GM23248 (cell line): ENCODE results near the gene TOP1. TPM values are rescaled to one million over a fixed set of nuclear protein-coding genes. Genes with fewer than 3 reads are reported as not detected.

Experiments used
- DNase-seq: peaks from one replicate; pipeline ENCODE4 v3.0.0-alpha.2; 2015
- H2AFZ ChIP-seq: fragments of 200-600 bp; sonication (generic); 2 replicates; pipeline ENCODE4 v1.6.1; 2016; ENCODE audit warnings: antibody characterized with exemption
- H3F3A ChIP-seq: fragments of 200-600 bp; sonication (generic); 2 replicates; pipeline ENCODE4 v1.6.1; 2016; ENCODE audit warnings: mild to moderate bottlenecking, antibody characterized with exemption, mixed run types; ENCODE audit not compliant: insufficient read depth
- H3K27ac ChIP-seq: fragments of 200-600 bp; sonication (generic); 2 replicates; pipeline ENCODE4 v1.5.1; 2016; ENCODE audit warnings: mild to moderate bottlenecking
- H3K27me3 ChIP-seq: fragments of 200-600 bp; sonication (generic); replicated peaks from 2 replicates; pipeline ENCODE4 v1.6.1; 2016; ENCODE audit warnings: mild to moderate bottlenecking; ENCODE audit not compliant: insufficient read depth
- H3K36me3 ChIP-seq: fragments of 200-600 bp; sonication (generic); 2 replicates; pipeline ENCODE4 v1.6.1; 2016; ENCODE audit warnings: low read depth, mild to moderate bottlenecking
- H3K4me1 ChIP-seq: fragments of 200-600 bp; sonication (generic); 2 replicates; pipeline ENCODE4 v1.6.1; 2016; ENCODE audit warnings: mild to moderate bottlenecking; ENCODE audit not compliant: insufficient read depth
- H3K4me2 ChIP-seq: fragments of 200-600 bp; sonication (generic); one replicate; pipeline ENCODE4 v1.6.1; 2016; ENCODE audit warnings: mild to moderate bottlenecking; ENCODE audit not compliant: unreplicated experiment
- H3K4me3 ChIP-seq: fragments of 200-600 bp; sonication (generic); 2 replicates; pipeline ENCODE4 v1.5.1; 2016; ENCODE audit warnings: mild to moderate bottlenecking
- H3K79me2 ChIP-seq: fragments of 200-600 bp; sonication (generic); 2 replicates; pipeline ENCODE4 v1.6.1; 2016; ENCODE audit warnings: mild to moderate bottlenecking; ENCODE audit not compliant: insufficient read depth
- H3K9ac ChIP-seq: fragments of 200-600 bp; sonication (generic); 2 replicates; pipeline ENCODE4 v1.6.1; 2016; ENCODE audit warnings: mild to moderate bottlenecking
- H3K9me2 ChIP-seq: fragments of 200-600 bp; sonication (generic); 2 replicates; pipeline ENCODE4 v1.6.1; 2016; ENCODE audit warnings: mixed run types, mild to moderate bottlenecking, moderate library complexity; ENCODE audit not compliant: insufficient read depth
- H3K9me3 ChIP-seq: fragments of 200-600 bp; sonication (generic); one replicate; pipeline ENCODE4 v1.6.1; 2017; ENCODE audit warnings: low read depth
- H4K20me1 ChIP-seq: fragments of 200-600 bp; sonication (generic); 2 replicates; pipeline ENCODE4 v1.6.0; 2016; ENCODE audit not compliant: insufficient read depth
- EZH2 ChIP-seq: fragments of 200-600 bp; sonication (generic); IDR thresholded peaks from 2 replicates; pipeline ENCODE4 v1.6.1; 2018; ENCODE audit warnings: antibody characterized with exemption, mild to moderate bottlenecking; ENCODE audit not compliant: insufficient read depth, poor library complexity, severe bottlenecking
- EZH2phosphoT487 ChIP-seq: fragments of 200-600 bp; sonication (generic); IDR thresholded peaks from 2 replicates; pipeline ENCODE4 v1.6.1; 2018; ENCODE audit warnings: antibody characterized with exemption, moderate library complexity, mild to moderate bottlenecking, low read depth; ENCODE audit not compliant: insufficient read depth
- WGBS, 2 experiments: methylation state at CpG; one replicate each; pipeline ENCODE4 v1.1.6; 2015 to 2017; ENCODE audit warnings: low lambda C conversion rate in 2 of 2, low coverage in 1 of 2; ENCODE audit errors: missing lambda C conversion rate in 2 of 2; 5-methylcytosine and 5-hydroxymethylcytosine counted together
- in situ Hi-C: fragments of 300-500 bp; cut with MboI; formaldehyde crosslinking; loops from 2 replicates; pipeline ENCODE4 v1.15.0; 2020
- polyA plus RNA-seq: library from polyadenylated mRNA; unstranded; fragments of >200 nt; fragmentation: Nextera tagmentation; extraction: Ambion mirVana; gene quantifications from 2 replicates; pipeline ENCODE4 v1.2.1, GENCODE V29; 2016
- total RNA-seq: library from RNA; depleted of rRNA; stranded (reverse); fragments of >200 nt; shearing (Covaris generic); gene quantifications from 2 replicates; pipeline ENCODE4 v1.2.3, GENCODE V29; 2014

TOP1 gene
- total and polyA plus RNA-seq, 2 experiments from 2014 or later = 9.0 to 17.9 TPM

DNA sequence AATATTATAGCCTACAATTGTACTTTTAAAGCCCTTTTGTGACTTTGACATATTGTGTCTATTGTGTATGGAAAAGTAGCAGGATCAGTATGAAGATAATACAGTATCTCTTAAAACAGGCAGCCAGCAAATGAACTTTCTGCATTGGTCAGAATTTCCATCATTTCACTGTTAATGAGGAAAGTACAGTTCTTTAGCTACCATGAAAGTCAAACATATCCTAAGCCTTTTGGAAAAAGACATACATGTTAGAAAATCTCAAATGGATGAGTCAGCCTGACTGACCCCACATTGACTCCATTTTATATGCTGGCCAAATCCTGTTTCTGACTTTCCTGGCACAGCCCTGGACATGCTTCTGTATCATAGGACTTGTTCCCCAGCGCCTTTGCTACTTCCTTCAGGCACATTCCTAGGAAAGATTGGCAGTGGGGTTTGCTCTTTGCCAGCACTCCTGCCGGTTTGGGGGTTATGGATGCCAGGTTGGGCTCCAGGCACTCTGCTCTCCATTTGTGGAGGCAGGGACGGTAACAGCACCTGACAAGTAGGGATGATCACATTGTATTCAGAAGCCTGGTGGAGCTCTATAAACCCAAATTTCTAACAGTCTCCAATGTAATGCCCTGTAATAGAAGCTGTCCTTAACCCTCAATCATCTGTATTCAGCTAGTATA lies 43.7 kb downstream of the TOP1 start:
- Histone ChIP-seq H2AFZ (no peak overlapping the region), H3K27me3 (no peaks in the 10 kb centered on the region), H3K79me2 (peaks cover 99% of the 10 kb centered on the region), H3K4me2 (peak overlapping the region; percentile 52), H3K27ac (peak overlapping the region; percentile 62), H3K9me3 (no peaks in the 10 kb centered on the region), H3K4me3 (no peak overlapping the region), H4K20me1 (peaks cover 5% of the 10 kb centered on the region; the same call in 1 of the 2 replicates), H3F3A (peaks cover 28% of the 10 kb centered on the region), H3K9me2 (no peaks in the 10 kb centered on the region), H3K4me1 (peaks cover 35% of the 10 kb centered on the region), H3K36me3 (peaks cover 9% of the 10 kb centered on the region; the same call in 1 of the 2 replicates), H3K9ac (peak overlapping the region; percentile 22; the same call in 1 of the 2 replicates)
- in situ Hi-C loops = no loop called here
- peak; percentile 91 for DNase-seq
- WGBS, 2 experiments = 2 to 6% methylated on average over 3 of the region's 3 CpGs
- TF ChIP-seq EZH2 = no peak
- TF ChIP-seq EZH2phosphoT487 = no peak

GRCh38 chr20:41072915-41073314 lies 44.3 kb downstream of the TOP1 start:
- Histone ChIP-seq H3K9ac (peak overlapping the region; percentile 22; the same call in 1 of the 2 replicates), H3F3A (peaks cover 28% of the 10 kb centered on the region), H4K20me1 (peaks cover 3% of the 10 kb centered on the region; the same call in 1 of the 2 replicates), H3K27ac (peak overlapping the region; percentile 62), H2AFZ (no peak overlapping the region), H3K9me3 (no peaks in the 10 kb centered on the region), H3K4me2 (peak overlapping the region; percentile 52), H3K4me1 (peaks cover 35% of the 10 kb centered on the region), H3K36me3 (peaks cover 12% of the 10 kb centered on the region), H3K4me3 (no peak overlapping the region), H3K9me2 (no peaks in the 10 kb centered on the region), H3K27me3 (no peaks in the 10 kb centered on the region), H3K79me2 (peaks cover 99% of the 10 kb centered on the region)
- TF ChIP-seq EZH2phosphoT487 (no peak), EZH2 (no peak)
- in situ Hi-C loops = no loop called here
- 67% methylated on average over 3 of the region's 3 CpGs for WGBS, 2 experiments
- DNase-seq = no peak

DNA sequence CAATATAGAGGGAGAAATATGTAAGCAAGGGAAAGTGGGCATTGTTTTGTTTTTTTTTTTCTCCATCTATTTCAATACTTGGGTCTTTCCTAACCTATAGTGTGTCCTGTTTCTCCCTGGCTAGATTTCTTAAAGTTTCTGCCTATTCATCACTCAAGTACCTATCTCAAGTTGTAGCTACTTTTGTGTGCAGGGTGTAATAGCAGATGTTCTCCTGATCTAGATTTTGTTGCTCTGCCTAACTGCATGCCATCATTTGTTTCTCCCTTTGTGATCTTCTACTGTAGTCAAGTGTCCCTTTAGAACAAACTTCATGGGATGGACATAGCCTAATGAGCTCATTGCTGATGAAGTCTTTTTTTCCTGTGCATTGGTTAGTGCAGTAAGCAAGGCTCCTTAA lies 45.8 kb downstream of the TOP1 start:
- no peaks in the 10 kb centered on the region for H3K9me2 ChIP-seq
- peaks cover 21% of the 10 kb centered on the region for H3K36me3 ChIP-seq
- no peaks in the 10 kb centered on the region for H3K27me3 ChIP-seq
- DNase-seq = no peak
- H2AFZ ChIP-seq = no peak overlapping the region
- peaks cover 96% of the 10 kb centered on the region for H3K79me2 ChIP-seq
- H3F3A ChIP-seq = peaks cover 31% of the 10 kb centered on the region
- no peak overlapping the region for H3K4me2 ChIP-seq
- no peaks in the 10 kb centered on the region for H3K9me3 ChIP-seq
- in situ Hi-C loops = no loop called here
- H3K4me3 ChIP-seq = no peak overlapping the region
- no peak overlapping the region for H3K27ac ChIP-seq
- TF ChIP-seq EZH2 (no peak), EZH2phosphoT487 (no peak)
- H4K20me1 ChIP-seq = no peaks in the 10 kb centered on the region; the same call in 1 of the 2 replicates
- H3K4me1 ChIP-seq = peaks cover 45% of the 10 kb centered on the region
- H3K9ac ChIP-seq = no peak overlapping the region

GRCh38 chr20:41076776-41077175 lies 48.2 kb downstream of the TOP1 start:
- Histone ChIP-seq H3K4me1 (peaks cover 56% of the 10 kb centered on the region), H4K20me1 (no peaks in the 10 kb centered on the region; the same call in 1 of the 2 replicates), H3K4me2 (no peak overlapping the region), H3K9ac (no peak overlapping the region), H3F3A (peaks cover 28% of the 10 kb centered on the region), H3K79me2 (peaks cover 91% of the 10 kb centered on the region), H3K27me3 (no peaks in the 10 kb centered on the region), H3K27ac (no peak overlapping the region), H3K9me2 (no peaks in the 10 kb centered on the region), H3K36me3 (peaks cover 37% of the 10 kb centered on the region), H2AFZ (no peak overlapping the region), H3K9me3 (no peaks in the 10 kb centered on the region), H3K4me3 (no peak overlapping the region)
- in situ Hi-C loops = loop anchor here (25.0 kb wide), 1 partner anchor 1089 kb away; no protein-coding TSS in a partner anchor
- TF ChIP-seq EZH2 = no peak
- DNase-seq = no peak
- 98 to 99% methylated on average over 4 of the region's 4 CpGs for WGBS, 2 experiments
